K562 (cell line): ENCODE data around the gene TESMIN. TPM values are rescaled to one million over a fixed set of nuclear protein-coding genes. Genes with fewer than 3 reads are reported as not detected.

Experiments
- BACH1 ChIP-seq: fragments of 200-800 bp; sonication (Bioruptor generic); IDR thresholded peaks from 2 replicates; pipeline ENCODE4 v1.6.1; 2016; ENCODE audit warnings: missing genetic modification characterization, missing compliant biosample characterization
- BCLAF1 ChIP-seq, 2 experiments: fragments of 450-650 bp in 1 of 2; IDR thresholded peaks; 2 replicates each; pipeline ENCODE4 v1.6.1; 2011 to 2017; ENCODE audit warnings: low read depth in 2 of 2, antibody characterized with exemption in 1 of 2, borderline replicate concordance in 1 of 2, low read length in 1 of 2, mild to moderate bottlenecking in 1 of 2, mixed read lengths in 1 of 2; ENCODE audit not compliant: control insufficient read depth in 1 of 2
- CBFA2T3 ChIP-seq: fragments of 450-650 bp; IDR thresholded peaks from 2 replicates; pipeline ENCODE4 v1.6.1; 2017
- CBX8 ChIP-seq: fragments of 200-600 bp; sonication (generic); IDR thresholded peaks from 2 replicates; pipeline ENCODE4 v1.6.1; 2012; ENCODE audit warnings: borderline replicate concordance, mixed run types, low read depth, mild to moderate bottlenecking, moderate library complexity, mixed read lengths, low read length, control low read depth, inconsistent platforms; ENCODE audit not compliant: poor library complexity, severe bottlenecking; ENCODE audit errors: extremely low read depth
- DMBX1 ChIP-seq: fragments of 250-450 bp; sonication (Bioruptor Pico); IDR thresholded peaks from 2 replicates; pipeline ENCODE4 v1.8.0; 2022; ENCODE audit warnings: inconsistent platforms, mild to moderate bottlenecking, moderate library complexity, borderline replicate concordance
- E2F3 ChIP-seq: fragments of 250-450 bp; sonication (Bioruptor Pico); IDR thresholded peaks from 2 replicates; pipeline ENCODE4 v1.4.0; 2020; ENCODE audit warnings: mild to moderate bottlenecking
- FOXK1 ChIP-seq: sonication (generic); formaldehyde crosslinking; IDR thresholded peaks from 2 replicates; pipeline ENCODE4 v1.8.0; 2022; ENCODE audit warnings: missing genetic modification reagents, mild to moderate bottlenecking, borderline replicate concordance
- GABPB1 ChIP-seq: sonication (generic); formaldehyde crosslinking; IDR thresholded peaks from 2 replicates; pipeline ENCODE4 v1.8.0; 2022; ENCODE audit warnings: mild to moderate bottlenecking, missing genetic modification reagents
- LEF1 ChIP-seq: fragments of 450-650 bp; IDR thresholded peaks from 2 replicates; pipeline ENCODE4 v1.6.1; 2016; ENCODE audit warnings: mild to moderate bottlenecking
- MTA3 ChIP-seq: fragments of 450-650 bp; formaldehyde crosslinking; IDR thresholded peaks from 2 replicates; pipeline ENCODE4 v1.6.1; 2017; ENCODE audit warnings: mild to moderate bottlenecking, borderline replicate concordance
- PHF8 ChIP-seq: fragments of 200-600 bp; sonication (generic); IDR thresholded peaks from 2 replicates; pipeline ENCODE4 v1.6.1; 2012; ENCODE audit warnings: mixed run types, mild to moderate bottlenecking, inconsistent platforms, low read length, moderate library complexity, borderline replicate concordance
- RBM39 ChIP-seq: fragments of 200-400 bp; formaldehyde crosslinking; optimal IDR thresholded peaks from 2 replicates; pipeline ENCODE3; 2018; ENCODE audit warnings: low read depth, low read length
- RCOR1 ChIP-seq, 2 experiments: IDR thresholded peaks; 2 replicates each; pipeline ENCODE4 v1.6.1; 2012; ENCODE audit warnings: low read depth in 2 of 2, low read length in 2 of 2, borderline replicate concordance in 1 of 2, improper control_type of control experiment in 1 of 2
- VEZF1 ChIP-seq: fragments of 200-800 bp; sonication (Bioruptor generic); IDR thresholded peaks from 2 replicates; pipeline ENCODE4 v1.6.1; 2017; ENCODE audit warnings: missing genetic modification characterization, missing compliant biosample characterization
- ZNF165 ChIP-seq: fragments of 250-450 bp; sonication (Bioruptor Pico); IDR thresholded peaks from 2 replicates; pipeline ENCODE4 v1.4.0; 2020; ENCODE audit warnings: borderline replicate concordance
- ZNF184 ChIP-seq: sonication (generic); formaldehyde crosslinking; IDR thresholded peaks from 2 replicates; pipeline ENCODE4 v1.5.0; 2020; ENCODE audit warnings: missing genetic modification reagents
- ZNF224 ChIP-seq: sonication (generic); formaldehyde crosslinking; IDR thresholded peaks from 2 replicates; pipeline ENCODE4 v1.8.0; 2022; ENCODE audit warnings: mild to moderate bottlenecking, missing genetic modification reagents
- ZNF561 ChIP-seq: fragments of 450-650 bp; formaldehyde crosslinking; conservative IDR thresholded peaks from 2 replicates; pipeline ENCODE4 v1.4.0; 2020; ENCODE audit warnings: mild to moderate bottlenecking, moderate library complexity
- ZNF695 ChIP-seq: fragments of 450-650 bp; formaldehyde crosslinking; IDR thresholded peaks from 2 replicates; pipeline ENCODE4 v1.4.0; 2020; ENCODE audit warnings: mild to moderate bottlenecking, moderate library complexity
- ZNF75A ChIP-seq: fragments of 450-650 bp; formaldehyde crosslinking; IDR thresholded peaks from 2 replicates; pipeline ENCODE4 v1.4.0; 2020; ENCODE audit warnings: mild to moderate bottlenecking
- ZZZ3 ChIP-seq: fragments of 450-650 bp; IDR thresholded peaks from 2 replicates; pipeline ENCODE4 v1.6.1; 2016; ENCODE audit warnings: antibody characterized with exemption, mild to moderate bottlenecking, moderate library complexity
- polyA plus RNA-seq, 8 experiments: library from polyadenylated mRNA; depleted of rRNA in 4 of 8; stranded (reverse) in 5 of 8; unstranded in 3 of 8; fragments of >200 nt; fragmentation: Nextera tagmentation in 2 of 8; fragmentation: Illumina TruSeq in 1 of 8; extraction: Ambion mirVana in 2 of 8; extraction: Trizol in 1 of 8; gene quantifications; 2 replicates each; pipeline versions ENCODE4 v1.2.1 to v1.2.3, GENCODE V29; 2011 to 2014; ENCODE audit warnings: inconsistent platforms in 1 of 8, missing spikeins in 1 of 8
- total RNA-seq, 7 experiments: library from RNA; depleted of rRNA in 6 of 7; stranded (reverse); fragments of >200 nt in 6 of 7; fragmentation: Illumina TruSeq in 2 of 7; extraction: Trizol in 2 of 7; gene quantifications; 2 replicates each; pipeline versions ENCODE4 v1.2.1 to v1.2.3, GENCODE V29; 2011 to 2021; ENCODE audit warnings: low replicate concordance in 1 of 7
- TF ChIP-seq, protein P1 (sequence below): fragments of 250-450 bp; sonication (Bioruptor Pico); IDR thresholded peaks from 2 replicates; pipeline ENCODE4 v1.8.0; 2021; ENCODE audit warnings: mild to moderate bottlenecking, moderate library complexity
- TF ChIP-seq, protein P2 (sequence below): sonication (generic); formaldehyde crosslinking; IDR thresholded peaks from 2 replicates; pipeline ENCODE4 v1.9.0; 2022; ENCODE audit warnings: mild to moderate bottlenecking, missing genetic modification reagents

TESMIN gene
- total and polyA plus RNA-seq, 9 of the 15 experiments (the other 6 are each of a cell fraction or from before 2014, with no cell fraction given) = 8.9 to 50.5 (median 15.0) TPM

GRCh38 chr11:68780829-68781228 lies 29.5 kb upstream of the TESMIN start (continued):
- TF ChIP-seq, protein P1, sequence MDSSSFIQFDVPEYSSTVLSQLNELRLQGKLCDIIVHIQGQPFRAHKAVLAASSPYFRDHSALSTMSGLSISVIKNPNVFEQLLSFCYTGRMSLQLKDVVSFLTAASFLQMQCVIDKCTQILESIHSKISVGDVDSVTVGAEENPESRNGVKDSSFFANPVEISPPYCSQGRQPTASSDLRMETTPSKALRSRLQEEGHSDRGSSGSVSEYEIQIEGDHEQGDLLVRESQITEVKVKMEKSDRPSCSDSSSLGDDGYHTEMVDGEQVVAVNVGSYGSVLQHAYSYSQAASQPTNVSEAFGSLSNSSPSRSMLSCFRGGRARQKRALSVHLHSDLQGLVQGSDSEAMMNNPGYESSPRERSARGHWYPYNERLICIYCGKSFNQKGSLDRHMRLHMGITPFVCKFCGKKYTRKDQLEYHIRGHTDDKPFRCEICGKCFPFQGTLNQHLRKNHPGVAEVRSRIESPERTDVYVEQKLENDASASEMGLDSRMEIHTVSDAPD (CRISPR knock-in tag) = no peak
- TF ChIP-seq FOXK1 (no peak), BACH1 (tag) (no peak), LEF1 (no peak), RBM39 (no peak), RCOR1 (IDR thresholded peaks at IDR 0.05; ENCODE audit: borderline replicate concordance in 1 of 2, low read depth in 2 of 2, low read length in 2 of 2) (peak in 1 of 2 experiments; percentile 53; a peak in 2 of 4 replicates), ZNF695 (CRISPR knock-in tag) (no peak), CBFA2T3 (peak; percentile 31), ZNF165 (CRISPR knock-in tag) (no peak), ZZZ3 (no peak), ZNF224 (no peak), GABPB1 (no peak), BCLAF1 (IDR thresholded peaks at IDR 0.05; ENCODE audit: borderline replicate concordance in 1 of 2, control insufficient read depth in 1 of 2, low read depth in 2 of 2, low read length in 1 of 2) (no peak), DMBX1 (CRISPR knock-in tag) (no peak), PHF8 (peak; percentile 26; the same call in 1 of the 2 replicates), ZNF75A (no peak), MTA3 (peak; percentile 27; the same call in 1 of the 2 replicates), CBX8 (no peak), ZNF184 (CRISPR knock-in tag) (no peak), VEZF1 (CRISPR knock-in tag) (0 out of 2 replicates have a peak, but pooled peaks have one; percentile 24), E2F3 (CRISPR knock-in tag) (no peak), ZNF561 (CRISPR knock-in tag) (no peak)
- TF ChIP-seq, protein P2, sequence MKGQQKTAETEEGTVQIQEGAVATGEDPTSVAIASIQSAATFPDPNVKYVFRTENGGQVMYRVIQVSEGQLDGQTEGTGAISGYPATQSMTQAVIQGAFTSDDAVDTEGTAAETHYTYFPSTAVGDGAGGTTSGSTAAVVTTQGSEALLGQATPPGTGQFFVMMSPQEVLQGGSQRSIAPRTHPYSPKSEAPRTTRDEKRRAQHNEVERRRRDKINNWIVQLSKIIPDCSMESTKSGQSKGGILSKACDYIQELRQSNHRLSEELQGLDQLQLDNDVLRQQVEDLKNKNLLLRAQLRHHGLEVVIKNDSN (CRISPR knock-in tag) = peak; percentile 96
